Measurements from ENCODE around the gene HIPK2.

DNA sequence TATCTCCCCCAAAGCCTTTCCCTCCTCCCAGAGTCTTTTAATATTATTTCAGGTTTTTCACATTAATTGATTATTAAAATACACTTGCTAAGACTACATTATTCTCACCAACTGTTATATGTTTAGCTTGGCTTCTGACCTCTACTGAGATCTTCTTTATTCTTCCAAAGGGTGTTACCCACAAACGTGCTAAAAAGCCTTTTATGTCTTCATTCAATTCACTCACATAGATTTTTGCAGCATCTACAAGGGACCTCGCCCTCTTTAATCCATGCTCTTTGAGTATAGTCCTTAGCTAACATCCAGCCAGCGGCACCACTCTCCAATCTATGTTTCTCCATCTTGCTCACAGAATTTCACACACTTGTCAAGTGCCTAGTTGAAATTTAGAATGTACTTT, 115.9 kb downstream of the HIPK2 start:
- TF ChIP-seq, protein P1, sequence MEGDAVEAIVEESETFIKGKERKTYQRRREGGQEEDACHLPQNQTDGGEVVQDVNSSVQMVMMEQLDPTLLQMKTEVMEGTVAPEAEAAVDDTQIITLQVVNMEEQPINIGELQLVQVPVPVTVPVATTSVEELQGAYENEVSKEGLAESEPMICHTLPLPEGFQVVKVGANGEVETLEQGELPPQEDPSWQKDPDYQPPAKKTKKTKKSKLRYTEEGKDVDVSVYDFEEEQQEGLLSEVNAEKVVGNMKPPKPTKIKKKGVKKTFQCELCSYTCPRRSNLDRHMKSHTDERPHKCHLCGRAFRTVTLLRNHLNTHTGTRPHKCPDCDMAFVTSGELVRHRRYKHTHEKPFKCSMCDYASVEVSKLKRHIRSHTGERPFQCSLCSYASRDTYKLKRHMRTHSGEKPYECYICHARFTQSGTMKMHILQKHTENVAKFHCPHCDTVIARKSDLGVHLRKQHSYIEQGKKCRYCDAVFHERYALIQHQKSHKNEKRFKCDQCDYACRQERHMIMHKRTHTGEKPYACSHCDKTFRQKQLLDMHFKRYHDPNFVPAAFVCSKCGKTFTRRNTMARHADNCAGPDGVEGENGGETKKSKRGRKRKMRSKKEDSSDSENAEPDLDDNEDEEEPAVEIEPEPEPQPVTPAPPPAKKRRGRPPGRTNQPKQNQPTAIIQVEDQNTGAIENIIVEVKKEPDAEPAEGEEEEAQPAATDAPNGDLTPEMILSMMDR (conservative IDR thresholded peaks at IDR 0.05; ENCODE audit: low read length): no peak
- no peak for TF ChIP-seq EZH2phosphoT487 (IDR thresholded peaks at IDR 0.05; ENCODE audit: borderline replicate concordance, low read depth, low read length)
